ENCODE measurements around the gene SLC16A6.

GRCh38 chr17:68327823-68328557, 37.1 kb upstream of the SLC16A6 start:
- TF ChIP-seq, protein P1, sequence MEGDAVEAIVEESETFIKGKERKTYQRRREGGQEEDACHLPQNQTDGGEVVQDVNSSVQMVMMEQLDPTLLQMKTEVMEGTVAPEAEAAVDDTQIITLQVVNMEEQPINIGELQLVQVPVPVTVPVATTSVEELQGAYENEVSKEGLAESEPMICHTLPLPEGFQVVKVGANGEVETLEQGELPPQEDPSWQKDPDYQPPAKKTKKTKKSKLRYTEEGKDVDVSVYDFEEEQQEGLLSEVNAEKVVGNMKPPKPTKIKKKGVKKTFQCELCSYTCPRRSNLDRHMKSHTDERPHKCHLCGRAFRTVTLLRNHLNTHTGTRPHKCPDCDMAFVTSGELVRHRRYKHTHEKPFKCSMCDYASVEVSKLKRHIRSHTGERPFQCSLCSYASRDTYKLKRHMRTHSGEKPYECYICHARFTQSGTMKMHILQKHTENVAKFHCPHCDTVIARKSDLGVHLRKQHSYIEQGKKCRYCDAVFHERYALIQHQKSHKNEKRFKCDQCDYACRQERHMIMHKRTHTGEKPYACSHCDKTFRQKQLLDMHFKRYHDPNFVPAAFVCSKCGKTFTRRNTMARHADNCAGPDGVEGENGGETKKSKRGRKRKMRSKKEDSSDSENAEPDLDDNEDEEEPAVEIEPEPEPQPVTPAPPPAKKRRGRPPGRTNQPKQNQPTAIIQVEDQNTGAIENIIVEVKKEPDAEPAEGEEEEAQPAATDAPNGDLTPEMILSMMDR (IDR thresholded peaks at IDR 0.05), result no peak
- no peak for TF ChIP-seq POLR2A (IDR thresholded peaks at IDR 0.05)

Measured in adrenal gland (tissue), 5 donors.